GM21526 (cell line): ENCODE data around the gene COPB1.
"Not testable (repeated sequence)": the region's sequence is repeated elsewhere in the genome, so short reads cannot be mapped to it uniquely, and the experiment has no call there.

ENCODE experiments used
- ATAC-seq: cut with Tn5 transposase; IDR thresholded peaks from one replicate; pipeline ENCODE4 v1.9.1; 2021; ENCODE audit warnings: moderate library complexity; ENCODE audit not compliant: unreplicated experiment, low FRiP score

COPB1 gene

GRCh38 chr11:14499560-14500180 is at the start of gene COPB1:
COPB1 (minus strand) TSS chr11:14499811; CDS start chr11:14498928, 883 bp downstream.
- peak; percentile 88 for ATAC-seq

- ATAC-seq = no peak
These were observed 47.8 kb upstream of the COPB1 start for GRCh38 chr11:14547440-14547839.

- ATAC-seq = no peak
These were observed 47.1 kb upstream of the COPB1 start for GRCh38 chr11:14546672-14547071.

GRCh38 chr11:14544611-14545010 is 45.0 kb upstream of the COPB1 start:
- ATAC-seq = peak; percentile 67

- no peak for ATAC-seq
These were observed 43.6 kb upstream of the COPB1 start for GRCh38 chr11:14543260-14543659.

- no peak for ATAC-seq
These were observed 42.7 kb upstream of the COPB1 start for GRCh38 chr11:14542324-14542723.

GRCh38 chr11:14541192-14541947 is 41.8 kb upstream of the COPB1 start:
- ATAC-seq = no peak

GRCh38 chr11:14539982-14540421 is 40.4 kb upstream of the COPB1 start:
- no peak for ATAC-seq

GRCh38 chr11:14538926-14539554 is 39.4 kb upstream of the COPB1 start:
- ATAC-seq = no peak

- no peak for ATAC-seq
These were observed 38.8 kb upstream of the COPB1 start for GRCh38 chr11:14538271-14538925.

- no peak for ATAC-seq
These were observed 37.6 kb upstream of the COPB1 start for GRCh38 chr11:14537134-14537599.

- not testable (repeated sequence) for ATAC-seq
These were observed 35.6 kb upstream of the COPB1 start for GRCh38 chr11:14535166-14535565.

GRCh38 chr11:14529951-14530350 is 30.3 kb upstream of the COPB1 start:
- no peak for ATAC-seq

GRCh38 chr11:14529321-14529720 is 29.7 kb upstream of the COPB1 start:
- ATAC-seq = no peak

- ATAC-seq = no peak
These were observed 23.2 kb upstream of the COPB1 start for GRCh38 chr11:14522801-14523200.

- no peak for ATAC-seq
These were observed 22.6 kb upstream of the COPB1 start for GRCh38 chr11:14522245-14522644.

- ATAC-seq = no peak
These were observed 21.1 kb upstream of the COPB1 start for GRCh38 chr11:14520747-14521151.

- peak; percentile 92 for ATAC-seq
These were observed 20.5 kb upstream of the COPB1 start, which contains the start of gene PSMA1 for GRCh38 chr11:14519917-14520746. PSMA1 (minus strand) TSS chr11:14520386; CDS start chr11:14520299, 87 bp downstream.

- peak; percentile 10 for ATAC-seq
These were observed 19.9 kb upstream of the COPB1 start for GRCh38 chr11:14519597-14519916.

- ATAC-seq = no peak
These were observed 19.2 kb upstream of the COPB1 start for GRCh38 chr11:14518820-14519219.
